Right atrium auricular region (tissue), 2 donors: Measurements from ENCODE around the gene WWOX. TPM values are rescaled to one million over a fixed set of nuclear protein-coding genes. Genes with fewer than 3 reads are reported as not detected.
A peak's percentile ranks its signal among the peaks of the same experiment; 100 is the strongest.

Source experiments
- DNase-seq: peaks from one replicate; pipeline ENCODE4 v3.0.0-alpha.2; 2019; ENCODE audit warnings: low spot score
- H3K27ac ChIP-seq, 2 donors: fragments of 200-600 bp; sonication (generic); 1 replicate in 1 of 2; 2 replicates in 1 of 2; pipeline ENCODE4 v1.5.1; 2016 to 2019
- H3K27me3 ChIP-seq, 2 donors: fragments of 200-600 bp; sonication (generic); one replicate each; pipeline versions ENCODE4 v1.5.1 to v1.6.0; 2017 to 2019
- H3K36me3 ChIP-seq: fragments of 200-600 bp; sonication (generic); one replicate; pipeline ENCODE4 v1.5.1; 2016
- H3K4me1 ChIP-seq, 2 donors: fragments of 200-600 bp; sonication (generic); one replicate each; pipeline versions ENCODE4 v1.5.1 to v1.6.0; 2017 to 2019
- H3K4me3 ChIP-seq, 2 donors: fragments of 200-600 bp; sonication (generic); 1 replicate in 1 of 2; 2 replicates in 1 of 2; pipeline ENCODE4 v1.5.1; 2017 to 2019; ENCODE audit warnings: mild to moderate bottlenecking in 1 of 2, moderate library complexity in 1 of 2
- H3K9me3 ChIP-seq, 2 donors: fragments of 200-600 bp; sonication (generic); one replicate each; pipeline ENCODE4 v1.5.1; 2019
- total RNA-seq, 2 donors: library from RNA; depleted of rRNA; stranded (reverse); fragments of >200 nt; gene quantifications; one replicate each; pipeline ENCODE4 v1.1.0, GENCODE V29; 2016
- TF ChIP-seq, protein P1 (sequence below), 2 donors: fragments of 200-600 bp; sonication (generic); IDR thresholded peaks; one replicate each; pipeline ENCODE4 v1.5.1; 2019; ENCODE audit warnings: antibody characterized with exemption in 2 of 2

The WWOX gene
- total RNA-seq, 2 donors from 2014 or later = 14.8 to 20.8 TPM

DNA sequence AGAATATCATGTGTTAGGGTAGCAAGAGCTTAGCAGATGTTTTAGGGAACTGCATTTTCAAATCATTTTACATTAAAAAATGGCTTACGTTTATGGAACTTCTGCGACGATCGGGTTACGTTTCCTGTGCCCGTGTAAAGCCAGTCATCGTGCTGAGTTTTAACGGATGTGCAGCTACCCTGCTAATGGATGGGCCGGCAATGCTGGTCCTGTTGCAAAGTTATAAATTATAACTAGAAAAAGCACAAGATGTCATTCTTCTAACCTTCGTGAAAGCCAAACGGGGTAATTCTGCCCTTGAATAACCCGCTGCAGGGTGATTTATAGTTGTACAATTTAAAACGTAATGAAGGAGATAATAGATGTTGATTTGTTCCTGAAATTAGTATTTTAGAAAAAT is 339.2 kb downstream of the WWOX start:
- TF ChIP-seq, protein P1, sequence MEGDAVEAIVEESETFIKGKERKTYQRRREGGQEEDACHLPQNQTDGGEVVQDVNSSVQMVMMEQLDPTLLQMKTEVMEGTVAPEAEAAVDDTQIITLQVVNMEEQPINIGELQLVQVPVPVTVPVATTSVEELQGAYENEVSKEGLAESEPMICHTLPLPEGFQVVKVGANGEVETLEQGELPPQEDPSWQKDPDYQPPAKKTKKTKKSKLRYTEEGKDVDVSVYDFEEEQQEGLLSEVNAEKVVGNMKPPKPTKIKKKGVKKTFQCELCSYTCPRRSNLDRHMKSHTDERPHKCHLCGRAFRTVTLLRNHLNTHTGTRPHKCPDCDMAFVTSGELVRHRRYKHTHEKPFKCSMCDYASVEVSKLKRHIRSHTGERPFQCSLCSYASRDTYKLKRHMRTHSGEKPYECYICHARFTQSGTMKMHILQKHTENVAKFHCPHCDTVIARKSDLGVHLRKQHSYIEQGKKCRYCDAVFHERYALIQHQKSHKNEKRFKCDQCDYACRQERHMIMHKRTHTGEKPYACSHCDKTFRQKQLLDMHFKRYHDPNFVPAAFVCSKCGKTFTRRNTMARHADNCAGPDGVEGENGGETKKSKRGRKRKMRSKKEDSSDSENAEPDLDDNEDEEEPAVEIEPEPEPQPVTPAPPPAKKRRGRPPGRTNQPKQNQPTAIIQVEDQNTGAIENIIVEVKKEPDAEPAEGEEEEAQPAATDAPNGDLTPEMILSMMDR (IDR thresholded peaks at IDR 0.05) = no peak
- no peak for DNase-seq
- no peak overlapping the region for H3K4me3 ChIP-seq
- no peaks in the 10 kb centered on the region for H3K27me3 ChIP-seq
- H3K27ac ChIP-seq = no peak overlapping the region
- no peaks in the 10 kb centered on the region for H3K9me3 ChIP-seq
- no peaks in the 10 kb centered on the region for H3K4me1 ChIP-seq
- no peaks in the 10 kb centered on the region for H3K36me3 ChIP-seq

DNA sequence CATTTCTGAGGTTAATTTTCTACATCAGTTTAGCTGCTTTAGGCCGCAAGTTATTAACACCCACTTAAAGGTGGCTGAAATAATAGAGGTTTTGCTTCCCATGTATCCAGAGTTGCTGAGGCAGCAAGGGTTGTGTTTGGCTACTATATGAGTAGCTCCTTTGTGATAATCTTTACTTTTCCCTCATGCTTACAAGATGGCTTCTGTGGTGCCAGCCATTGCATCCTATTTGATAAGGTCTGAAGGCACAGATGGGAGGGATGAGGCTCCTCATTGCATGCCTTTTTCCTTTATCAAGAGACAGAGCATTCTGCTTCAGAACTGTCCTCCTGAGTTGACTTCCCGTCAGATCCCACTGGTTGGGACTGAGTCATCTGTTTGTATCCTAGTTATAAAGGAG is 340.2 kb downstream of the WWOX start:
- Histone ChIP-seq H3K27ac (no peak overlapping the region), H3K27me3 (no peaks in the 10 kb centered on the region), H3K9me3 (no peaks in the 10 kb centered on the region), H3K4me1 (no peaks in the 10 kb centered on the region), H3K36me3 (no peaks in the 10 kb centered on the region), H3K4me3 (no peak overlapping the region)
- DNase-seq = no peak
- TF ChIP-seq, protein P1 (IDR thresholded peaks at IDR 0.05) = no peak

DNA sequence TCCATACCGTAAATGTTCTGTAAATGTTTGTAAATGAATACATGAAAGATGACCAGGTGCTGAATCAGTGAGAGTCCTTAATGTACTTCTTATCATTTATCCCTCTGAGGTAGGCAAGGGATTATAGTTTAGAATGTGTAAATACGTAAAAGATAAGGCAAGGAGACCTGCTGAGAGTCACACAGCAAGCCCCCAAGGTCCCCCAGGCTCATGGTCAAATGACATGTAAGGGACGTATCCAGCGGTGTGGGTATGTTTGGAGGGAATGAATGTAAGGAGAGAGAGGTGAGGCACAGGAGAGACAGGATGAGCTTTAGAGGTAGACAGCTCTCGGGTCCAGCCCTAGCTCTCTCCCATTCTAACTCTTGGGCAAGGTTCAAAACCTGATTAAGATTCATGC is 341.8 kb downstream of the WWOX start:
- TF ChIP-seq, protein P1 (IDR thresholded peaks at IDR 0.05) = no peak
- H3K9me3 ChIP-seq = no peaks in the 10 kb centered on the region
- H3K27ac ChIP-seq = no peak overlapping the region
- DNase-seq = no peak
- no peaks in the 10 kb centered on the region for H3K4me1 ChIP-seq
- H3K36me3 ChIP-seq = no peaks in the 10 kb centered on the region
- H3K4me3 ChIP-seq = no peak overlapping the region
- no peaks in the 10 kb centered on the region for H3K27me3 ChIP-seq

DNA sequence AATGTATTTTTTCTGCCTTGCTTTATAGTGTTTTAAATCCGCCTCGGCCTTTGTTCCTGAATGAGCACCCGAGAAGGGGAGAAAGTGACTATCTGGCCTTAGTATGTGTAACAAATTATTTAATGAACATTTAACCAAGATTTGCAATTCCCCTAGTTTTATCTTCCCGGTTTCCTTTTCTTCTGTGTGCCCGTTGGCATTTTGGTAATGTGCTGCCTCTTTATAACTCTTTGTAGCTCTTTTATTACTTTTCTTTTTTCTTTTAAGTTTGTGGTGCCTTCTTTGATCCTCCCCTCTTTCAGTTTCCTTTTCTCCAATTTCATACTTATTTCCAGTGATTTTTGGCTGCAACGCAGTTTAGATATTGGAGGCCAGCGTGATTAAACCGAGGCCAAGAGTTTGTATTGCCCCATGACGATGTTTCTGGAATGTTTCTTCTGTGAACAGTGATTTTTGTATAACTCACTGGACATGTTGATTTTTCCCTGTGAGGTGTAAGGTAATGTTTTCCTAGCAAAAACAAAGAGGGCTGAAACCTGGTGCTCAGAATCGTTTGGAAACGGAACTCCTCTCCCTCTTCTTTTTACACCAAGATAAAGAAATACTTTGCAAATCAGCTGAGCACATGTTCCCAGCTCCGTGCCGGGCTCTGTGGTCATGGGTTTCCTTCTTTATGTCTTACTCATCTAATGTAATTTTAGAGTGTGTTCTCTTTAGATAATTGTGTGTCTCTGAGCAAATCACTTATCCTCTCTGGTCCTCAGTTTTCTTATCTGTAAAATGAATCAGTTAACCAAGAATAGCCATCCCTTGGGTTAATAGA is 344.3 kb downstream of the WWOX start:
- no peaks in the 10 kb centered on the region for H3K36me3 ChIP-seq
- H3K9me3 ChIP-seq = no peaks in the 10 kb centered on the region
- H3K4me3 ChIP-seq = no peak overlapping the region
- H3K27ac ChIP-seq = peak overlapping the region in 1 of 2 donors; percentile 23
- no peak for DNase-seq
- H3K4me1 ChIP-seq = no peaks in the 10 kb centered on the region
- TF ChIP-seq, protein P1 (IDR thresholded peaks at IDR 0.05) = no peak
- H3K27me3 ChIP-seq = no peaks in the 10 kb centered on the region

DNA sequence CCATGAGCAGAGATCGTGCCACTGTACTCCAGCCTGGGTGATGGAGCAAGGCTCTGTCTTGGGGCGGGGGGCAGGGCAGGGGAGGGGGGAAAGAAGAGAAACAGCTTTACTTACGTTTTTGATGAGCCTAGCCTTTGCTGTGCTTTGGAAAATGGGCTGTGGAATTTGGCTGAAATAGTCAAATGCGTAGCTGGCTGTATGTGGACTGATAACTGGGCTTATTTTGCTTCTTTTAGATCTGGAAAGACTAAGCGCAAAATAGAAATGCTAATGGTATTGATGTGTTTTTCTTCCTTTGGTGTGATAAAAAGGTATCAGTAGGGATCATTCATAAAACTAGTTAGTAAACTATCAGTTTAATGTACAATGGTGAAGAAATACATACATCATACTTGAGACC is 346.4 kb downstream of the WWOX start:
- H3K4me3 ChIP-seq = no peak overlapping the region
- H3K27ac ChIP-seq = no peak overlapping the region
- DNase-seq = no peak
- TF ChIP-seq, protein P1 (IDR thresholded peaks at IDR 0.05) = no peak
- H3K9me3 ChIP-seq = no peaks in the 10 kb centered on the region
- no peaks in the 10 kb centered on the region for H3K36me3 ChIP-seq
- H3K27me3 ChIP-seq = no peaks in the 10 kb centered on the region
- H3K4me1 ChIP-seq = no peaks in the 10 kb centered on the region

DNA sequence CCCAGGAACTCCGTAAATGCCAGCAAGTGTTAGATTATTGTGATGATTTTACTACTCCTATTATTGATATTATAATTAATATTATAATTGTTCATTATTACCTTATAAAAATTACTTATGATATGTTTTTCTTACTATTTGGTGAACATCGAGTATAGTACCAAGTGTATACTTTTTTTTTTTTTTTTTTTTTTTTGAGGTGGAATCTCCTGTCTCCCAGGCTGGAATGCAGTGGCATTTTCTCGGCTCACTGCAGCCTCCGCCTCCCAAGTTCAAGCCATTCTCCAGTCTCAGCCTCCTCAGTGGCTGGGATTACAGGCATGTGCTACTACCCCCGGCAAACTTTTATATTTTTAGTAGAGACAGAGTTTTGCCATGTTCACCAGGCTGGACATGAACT is 347.0 kb downstream of the WWOX start:
- Histone ChIP-seq H3K27me3 (no peaks in the 10 kb centered on the region), H3K9me3 (no peaks in the 10 kb centered on the region), H3K36me3 (no peaks in the 10 kb centered on the region), H3K27ac (no peak overlapping the region), H3K4me1 (no peaks in the 10 kb centered on the region), H3K4me3 (no peak overlapping the region)
- TF ChIP-seq, protein P1 (IDR thresholded peaks at IDR 0.05) = no peak
- no peak for DNase-seq
